ENCODE results near the gene IMPDH1.
A peak's percentile ranks its signal among the peaks of the same experiment; 100 is the strongest.

Gene IMPDH1

DNA sequence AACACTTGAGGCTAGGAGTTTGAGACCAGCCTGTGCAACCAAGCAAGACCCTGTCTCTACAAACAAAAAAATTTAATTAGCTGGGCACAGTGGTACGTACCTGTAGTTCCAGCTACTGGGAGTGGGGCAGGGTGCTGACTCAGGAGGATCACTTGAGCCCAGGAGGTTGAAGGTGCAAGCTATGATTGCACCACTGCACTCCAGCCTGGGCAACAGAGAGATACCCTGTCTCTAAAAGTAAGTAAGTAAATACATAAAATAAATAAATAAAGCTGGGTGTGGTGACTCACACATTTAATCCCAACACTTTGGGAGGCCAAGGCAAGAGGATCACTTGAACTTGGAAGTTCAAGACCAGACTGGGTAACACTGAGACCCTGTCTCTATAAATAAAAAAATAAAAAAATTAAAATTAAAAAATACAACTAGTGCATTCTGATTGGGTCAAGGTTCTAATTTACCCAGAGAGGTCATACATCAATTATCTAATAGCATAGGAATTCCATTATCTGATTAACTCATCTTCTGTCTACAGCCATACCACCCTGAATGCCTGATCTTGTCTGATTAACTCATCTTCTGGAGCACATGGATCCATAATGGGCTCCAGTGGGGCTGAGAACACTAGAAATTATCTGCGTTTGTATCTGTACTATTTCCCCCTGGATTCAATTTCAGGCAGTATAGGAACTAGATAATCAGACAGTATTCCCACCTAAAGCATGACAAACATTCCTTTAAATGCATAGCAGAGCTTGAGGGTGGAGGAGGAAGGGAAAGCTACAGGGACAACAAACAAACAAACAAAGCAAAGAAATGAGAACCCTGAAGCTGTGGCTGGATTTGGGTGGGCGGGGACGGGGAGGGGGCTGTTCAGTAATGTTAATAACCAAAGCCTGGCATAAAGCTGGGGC, 24.9 kb upstream of the IMPDH1 start:
- no peak for DNase-seq

DNA sequence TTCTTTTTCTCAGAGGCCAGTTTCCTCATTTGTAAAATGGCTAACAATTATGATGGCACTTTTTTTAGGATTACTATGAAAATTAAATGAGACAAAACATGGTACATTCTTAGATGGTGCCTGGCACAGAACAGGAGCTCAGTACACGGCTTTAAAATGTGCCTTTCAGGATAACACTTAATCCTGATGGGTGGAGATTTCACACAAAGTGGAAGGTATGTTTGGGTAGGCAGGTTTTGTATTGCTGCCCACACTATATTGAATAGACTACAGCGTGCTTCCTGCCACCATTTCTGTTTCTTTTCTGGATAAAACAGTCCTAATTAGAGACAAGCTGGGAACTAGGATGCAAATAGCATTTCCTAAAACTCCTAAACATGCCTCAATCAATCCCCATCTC, 22.0 kb upstream of the IMPDH1 start:
- no peak for DNase-seq

GRCh38 chr7:128431221-128431620, 21.4 kb upstream of the IMPDH1 start:
- no peak for DNase-seq

GRCh38 chr7:128430207-128430606, 20.4 kb upstream of the IMPDH1 start:
- no peak for DNase-seq

DNA sequence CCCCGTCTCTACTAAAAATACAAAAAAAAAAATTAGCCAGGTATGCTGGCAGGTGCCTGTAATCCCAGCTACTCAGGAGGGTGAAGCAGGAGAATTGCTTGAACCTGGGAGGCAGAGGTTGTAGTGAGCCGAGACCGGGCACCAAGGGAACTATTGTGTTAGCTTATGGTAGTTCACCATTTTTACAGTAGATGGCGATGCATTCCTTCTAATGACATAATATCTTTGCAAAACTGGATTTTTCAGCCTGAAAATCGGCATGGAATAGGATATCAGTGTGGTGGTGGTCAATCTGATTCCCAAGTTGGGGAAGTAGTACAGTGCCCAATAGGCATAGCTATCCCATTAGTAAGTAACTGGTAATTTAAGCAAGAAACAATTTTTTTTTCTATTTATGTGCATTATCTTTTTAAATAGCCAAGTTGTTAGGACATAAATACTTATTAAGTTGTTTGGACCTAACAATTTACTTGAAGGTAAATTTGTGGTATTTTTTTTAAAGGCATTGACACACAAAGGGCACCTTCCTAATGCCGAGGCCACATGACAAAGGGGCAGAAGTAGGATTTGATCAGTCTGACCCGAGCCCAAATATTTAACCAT, 17.6 kb upstream of the IMPDH1 start:
- peak; percentile 83 for DNase-seq

DNA sequence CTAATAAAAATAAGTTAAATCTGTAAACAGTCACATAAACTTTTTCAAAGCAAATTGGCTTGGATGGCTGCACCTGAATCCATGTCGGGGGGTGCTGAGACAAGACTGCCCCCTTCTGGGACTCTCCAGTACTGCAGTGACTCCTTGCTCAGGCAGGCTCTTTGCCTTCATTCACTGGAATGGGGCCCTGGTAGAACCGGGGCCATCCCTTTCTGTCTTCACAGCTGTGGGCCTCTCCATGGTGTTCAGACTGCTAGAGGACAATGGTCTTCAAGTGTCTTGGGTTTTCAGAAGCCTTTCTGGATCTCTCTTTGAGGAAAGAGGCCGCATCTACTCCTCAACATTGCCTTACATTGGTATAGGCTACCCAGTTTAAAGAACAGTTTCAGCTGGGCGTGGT, 16.1 kb upstream of the IMPDH1 start:
- peak; percentile 84 for DNase-seq

GRCh38 chr7:128424686-128425275, 15.0 kb upstream of the IMPDH1 start:
- DNase-seq: no peak

DNA sequence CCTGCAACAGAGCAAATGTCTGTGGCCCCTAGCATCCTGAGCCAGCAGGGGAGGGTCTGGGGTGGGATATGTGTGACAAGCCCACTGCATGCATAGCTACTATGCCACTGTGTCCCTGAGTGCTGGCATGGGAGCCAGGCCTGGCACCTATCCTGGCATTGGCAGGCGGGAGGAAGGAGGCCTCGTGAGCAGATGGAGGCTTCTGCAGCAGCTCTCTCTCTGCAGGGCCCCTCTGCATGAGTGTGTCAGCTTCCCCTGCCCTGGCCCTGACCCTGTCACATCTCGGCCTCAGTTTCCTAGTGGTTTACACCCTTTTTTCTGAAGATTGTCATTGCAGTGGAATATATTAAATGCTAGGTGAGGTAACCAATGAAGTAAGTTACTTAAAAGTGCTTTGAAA, 13.1 kb upstream of the IMPDH1 start:
- no peak for DNase-seq

GRCh38 chr7:128422037-128422436, 12.3 kb upstream of the IMPDH1 start:
- DNase-seq: no peak

DNA sequence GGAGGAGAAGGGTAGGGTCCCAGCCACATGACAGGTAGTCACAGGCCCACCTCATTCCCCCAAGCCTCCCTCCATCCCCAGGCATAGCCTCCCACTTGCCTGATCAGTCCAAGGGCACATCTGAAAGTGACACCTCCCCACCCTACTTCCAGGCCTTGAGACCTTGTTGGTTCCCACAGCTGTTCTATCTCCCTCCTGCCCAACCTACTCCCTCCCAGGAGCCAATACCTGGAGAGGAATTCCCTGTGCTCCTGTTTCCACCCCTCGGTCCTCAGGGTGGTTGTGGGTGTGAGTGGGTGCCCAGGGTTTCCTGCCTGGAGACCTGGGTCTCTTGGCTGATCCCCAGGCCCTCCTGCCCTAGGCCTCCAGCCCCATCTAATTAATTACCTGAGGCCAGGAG, 11.6 kb upstream of the IMPDH1 start:
- no peak for DNase-seq

DNA sequence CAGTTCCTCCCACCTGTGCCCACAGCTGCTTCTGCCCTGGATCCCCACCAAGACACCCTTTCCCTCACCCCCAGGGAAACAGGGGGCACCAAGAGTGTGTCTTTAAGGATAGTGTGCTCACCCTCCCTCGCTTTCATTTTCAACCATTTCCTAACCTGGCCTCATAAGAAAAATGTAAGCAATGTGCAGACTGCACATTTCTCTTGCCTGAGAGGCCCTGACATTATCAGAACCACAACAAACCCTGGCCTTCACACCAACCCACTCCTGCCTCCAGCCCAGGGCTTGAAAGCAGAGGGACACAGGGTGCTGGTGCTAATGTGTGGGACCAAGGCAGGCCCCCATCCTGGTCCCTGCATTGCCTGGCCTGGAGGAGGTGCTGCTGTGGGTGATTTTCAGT, 11.0 kb upstream of the IMPDH1 start:
- DNase-seq: no peak

DNA sequence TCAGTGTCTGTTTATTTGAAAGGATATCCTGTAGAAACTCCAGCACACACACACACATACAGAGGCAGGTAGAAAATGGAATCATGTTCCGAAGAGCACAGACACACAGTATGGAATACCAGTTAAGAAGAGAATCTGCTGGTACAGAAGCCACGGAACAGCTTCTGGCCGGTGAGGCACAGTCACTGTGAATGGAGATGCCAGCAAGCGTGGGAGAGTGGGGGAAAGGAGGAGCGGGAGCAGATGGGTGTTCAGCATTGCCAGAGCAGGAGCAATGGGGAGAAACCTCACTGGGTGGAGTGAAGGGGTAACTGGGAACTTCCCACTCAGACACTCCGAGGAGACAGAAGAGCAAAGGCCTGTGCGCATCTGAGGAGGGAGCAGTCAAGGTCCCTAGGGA, 9.5 kb upstream of the IMPDH1 start:
- no peak for DNase-seq

DNA sequence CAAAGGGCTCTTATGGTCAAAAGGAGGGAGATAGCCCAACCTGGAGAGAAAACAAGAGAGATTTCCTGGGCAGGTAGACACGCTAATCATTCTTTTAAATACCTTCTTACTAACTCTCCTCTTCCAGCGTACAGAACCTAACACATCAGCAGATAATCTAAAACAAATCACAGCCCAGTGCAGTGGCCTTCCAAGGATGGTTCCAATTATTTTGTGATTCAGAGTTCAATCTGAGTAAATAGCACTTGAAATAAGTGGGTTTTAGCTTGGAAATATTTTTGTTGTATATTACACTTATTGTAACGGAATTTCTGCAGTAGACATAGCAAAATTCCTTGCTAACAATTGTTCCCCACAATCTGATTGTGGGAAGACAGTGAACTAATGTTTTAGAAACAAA, 7.3 kb upstream of the IMPDH1 start:
- no peak for DNase-seq

DNA sequence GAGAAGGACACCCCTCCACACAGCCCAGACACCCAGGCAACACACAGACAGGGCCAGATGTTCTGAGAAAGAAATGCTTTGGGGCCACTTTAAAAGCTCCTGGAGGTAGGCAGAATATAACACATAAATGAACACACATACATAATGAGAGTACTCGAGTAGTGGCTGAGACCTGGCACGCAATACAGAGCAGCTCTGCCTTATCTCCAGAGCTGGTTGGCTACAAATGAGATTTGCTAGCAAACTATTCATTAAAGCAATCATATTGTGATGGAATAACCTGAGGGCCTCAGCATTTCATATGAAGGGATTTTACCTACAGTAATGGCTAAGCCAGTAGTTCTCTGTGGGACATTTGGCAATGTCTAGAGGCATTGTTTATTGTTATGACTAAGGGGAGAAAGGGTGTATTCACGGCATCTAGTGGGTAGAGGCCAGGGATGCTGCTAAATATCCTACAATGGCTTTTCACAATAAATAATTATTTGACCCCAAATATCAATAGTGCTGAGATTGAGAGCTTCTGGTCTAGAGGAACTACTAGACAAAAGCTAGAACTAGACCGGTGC, 5.5 kb upstream of the IMPDH1 start:
- DNase-seq: no peak

DNA sequence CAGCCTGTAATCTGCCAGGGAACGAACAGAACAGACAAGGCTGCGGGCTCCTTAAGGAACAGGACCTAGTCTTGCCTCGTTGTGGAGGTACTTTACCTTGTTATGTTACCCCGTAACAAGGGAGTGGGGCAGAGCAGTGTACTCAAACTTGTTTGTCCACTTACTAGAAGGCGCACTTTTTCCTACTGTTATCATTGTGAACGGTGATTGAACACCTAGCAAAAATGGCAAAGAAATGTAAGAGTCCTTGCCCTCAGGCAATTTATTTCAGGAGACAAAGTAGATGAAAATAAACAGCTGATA, 620 bp upstream of the IMPDH1 start:
- DNase-seq: no peak

DNA sequence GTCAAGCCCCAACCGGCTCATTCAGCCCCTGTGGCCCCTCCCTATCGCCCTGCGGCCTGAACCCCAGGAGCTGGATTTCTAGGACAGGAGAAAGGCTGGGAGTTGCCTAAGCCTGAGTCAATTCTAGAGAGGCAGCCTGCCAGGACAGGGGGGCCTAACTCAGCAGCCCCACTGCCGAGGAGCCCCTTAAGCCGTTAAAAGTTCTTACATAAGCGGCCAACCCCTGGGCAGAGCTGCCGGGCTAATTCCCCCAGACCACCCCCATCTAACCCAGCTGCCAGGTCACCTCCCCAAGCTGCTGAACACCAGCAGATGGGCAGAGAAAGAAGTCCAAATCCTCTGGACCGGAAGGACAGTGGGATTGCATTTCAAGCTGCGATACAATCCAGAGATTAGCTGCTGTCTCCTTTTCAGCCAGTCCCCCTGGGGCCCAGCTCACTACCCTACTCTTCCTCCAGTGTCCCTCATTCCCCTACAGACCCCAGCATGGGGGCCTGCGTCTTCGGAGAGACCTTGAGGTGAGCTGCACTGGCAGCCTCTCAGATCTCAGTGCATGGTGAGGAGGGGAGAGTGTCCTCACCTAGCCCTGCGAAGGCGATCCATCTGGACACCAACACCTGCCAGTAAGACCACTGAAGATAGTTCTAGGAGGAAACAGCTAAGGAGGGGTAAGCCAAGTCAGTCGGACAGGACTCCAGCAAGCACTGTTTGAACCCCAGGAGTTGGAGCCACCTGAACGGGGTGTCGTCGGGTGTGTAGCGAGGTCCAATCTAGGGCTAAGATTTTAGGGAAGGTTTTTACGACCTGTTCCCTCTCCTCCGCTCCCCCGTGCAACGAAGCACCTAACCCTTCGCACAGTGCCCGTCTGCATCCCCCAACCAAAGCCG, 830 bp downstream of the IMPDH1 start:
- DNase-seq: peak; percentile 22

- DNase-seq: peak; percentile 32
Measured at GRCh38 chr7:128407751-128408708, 1.8 kb downstream of the IMPDH1 start.

- no peak for DNase-seq
Measured at GRCh38 chr7:128407233-128407589, 2.6 kb downstream of the IMPDH1 start.

DNA sequence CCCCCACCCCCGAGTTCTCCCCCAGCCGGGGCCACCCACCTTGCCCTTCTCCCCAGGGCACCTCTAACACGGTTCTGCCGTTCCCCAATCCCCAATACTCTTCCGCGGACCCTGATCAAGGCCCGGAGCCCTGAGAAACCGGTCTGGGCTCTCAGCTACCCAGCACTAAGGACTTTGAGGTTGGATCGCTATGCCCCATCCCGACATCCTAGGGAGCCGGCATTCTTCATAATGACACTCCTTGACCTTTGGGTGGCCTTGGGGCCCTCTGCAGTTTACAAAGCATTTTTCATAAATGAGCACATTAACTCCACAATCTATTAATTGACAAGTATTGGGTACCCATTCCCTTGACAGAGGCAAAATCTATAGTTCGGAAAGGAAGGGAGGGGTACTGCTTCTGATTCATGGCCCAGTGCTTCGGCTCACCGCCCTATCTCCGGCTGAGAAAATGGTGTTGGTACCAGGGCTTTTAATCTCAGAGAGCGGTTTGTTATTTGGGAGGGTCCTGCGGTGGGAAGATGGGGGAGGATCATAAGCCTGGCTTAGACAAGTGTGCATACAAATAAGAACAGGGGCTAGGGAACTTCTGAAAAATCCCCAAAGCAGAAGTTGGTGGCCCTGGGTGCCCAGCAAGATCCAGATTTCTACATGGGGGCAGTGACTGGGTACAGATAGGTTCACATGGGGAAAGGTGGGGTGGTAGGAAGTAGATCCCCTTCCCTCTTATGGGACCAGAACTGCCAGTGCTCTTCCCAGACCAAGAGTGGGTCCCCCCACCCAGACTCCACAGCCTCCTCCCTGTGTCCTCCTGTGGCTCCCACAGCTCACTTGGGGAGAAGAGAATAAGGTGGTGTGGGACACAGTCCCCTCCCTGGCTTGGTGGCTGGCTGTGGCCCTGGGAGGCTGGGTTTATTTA, 3.2 kb downstream of the IMPDH1 start:
- DNase-seq: peak; percentile 22

DNA sequence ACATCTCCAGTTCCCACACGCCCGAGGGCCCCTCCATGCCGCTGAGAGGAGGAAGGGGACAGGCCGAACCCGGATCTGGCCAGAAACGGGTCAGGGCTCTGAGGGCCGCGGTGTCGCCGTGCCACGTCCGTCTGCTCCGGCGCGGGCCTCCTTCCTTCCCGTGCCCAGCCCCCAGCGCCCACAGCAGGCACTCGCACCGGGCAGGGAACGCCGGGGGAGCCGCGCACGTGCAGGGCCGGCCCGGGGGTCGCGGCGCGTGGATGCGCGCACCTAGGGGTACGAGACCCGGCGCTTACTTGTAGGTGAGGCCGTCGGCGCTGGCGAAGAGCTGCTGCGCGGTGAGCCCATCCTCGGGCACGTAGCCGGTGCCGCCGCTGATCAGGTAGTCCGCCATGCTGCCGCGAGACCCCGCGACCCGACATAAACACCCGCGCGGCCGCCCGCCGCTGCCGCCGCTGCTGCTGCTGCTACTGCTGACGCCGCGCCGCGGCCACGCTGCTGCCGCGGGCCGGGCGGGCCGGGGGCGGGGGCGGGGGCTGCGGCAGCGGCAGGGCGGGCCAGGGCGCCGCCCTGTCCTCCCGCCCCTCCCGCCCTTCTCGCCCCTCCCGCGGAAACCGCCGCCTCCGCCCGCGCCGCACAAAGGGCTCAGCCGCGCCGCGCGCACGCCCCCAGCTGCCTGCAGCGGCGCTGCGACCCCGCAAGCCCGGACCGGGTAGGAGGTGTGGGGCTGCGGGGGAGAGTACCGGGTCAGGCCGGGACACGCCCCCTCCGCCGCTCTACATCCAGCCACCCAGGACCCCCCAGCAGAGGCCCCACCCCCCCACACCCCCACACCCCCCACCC, 4.1 kb downstream of the IMPDH1 start:
- DNase-seq: peak; percentile 79
